Measurements from ENCODE around the gene PCNX3. TPM values are rescaled to one million over a fixed set of nuclear protein-coding genes. Genes with fewer than 3 reads are reported as not detected.

Gene PCNX3
- total RNA-seq, 1 donor from 2014 or later: 61.9 TPM

DNA sequence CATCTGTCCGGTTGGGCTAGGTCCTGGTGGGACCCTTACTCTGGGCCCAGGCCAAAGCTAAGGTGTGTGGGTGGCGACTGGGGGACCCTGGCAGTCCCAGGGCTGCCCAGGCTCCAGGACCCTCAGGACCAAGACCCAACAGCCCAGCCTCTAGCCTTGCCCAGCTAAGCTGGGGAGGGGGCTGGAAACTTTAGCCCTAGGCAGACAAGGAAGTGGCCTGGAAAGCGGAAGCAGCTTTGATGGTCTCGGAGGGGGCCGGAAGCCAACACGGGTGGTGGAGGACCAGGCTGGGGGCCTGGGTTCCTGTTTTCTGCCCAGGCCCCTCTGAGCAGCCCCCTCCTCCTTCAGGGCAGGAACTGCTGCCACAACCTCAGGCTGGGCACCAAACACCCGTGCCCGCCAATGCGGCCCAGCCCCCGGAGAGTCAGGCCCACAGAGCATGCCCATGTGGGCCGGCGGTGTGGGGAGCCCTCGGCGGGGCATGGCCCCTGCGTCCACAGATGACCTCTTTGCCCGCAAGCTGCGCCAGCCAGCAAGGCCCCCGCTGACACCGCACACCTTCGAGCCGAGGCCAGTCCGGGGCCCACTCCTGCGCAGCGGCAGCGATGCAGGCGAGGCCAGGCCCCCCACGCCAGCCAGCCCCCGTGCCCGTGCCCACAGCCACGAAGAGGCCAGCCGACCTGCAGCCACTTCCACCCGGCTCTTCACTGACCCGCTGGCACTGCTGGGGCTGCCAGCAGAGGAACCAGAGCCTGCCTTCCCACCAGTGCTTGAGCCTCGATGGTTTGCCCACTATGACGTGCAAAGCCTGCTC is 25.1 kb downstream of the PCNX3 start:
- H3K36me3 ChIP-seq (ENCODE audit: control insufficient read depth, insufficient read depth, low read length): peaks cover 2% of the 10 kb centered on the region
- TF ChIP-seq, protein P1, sequence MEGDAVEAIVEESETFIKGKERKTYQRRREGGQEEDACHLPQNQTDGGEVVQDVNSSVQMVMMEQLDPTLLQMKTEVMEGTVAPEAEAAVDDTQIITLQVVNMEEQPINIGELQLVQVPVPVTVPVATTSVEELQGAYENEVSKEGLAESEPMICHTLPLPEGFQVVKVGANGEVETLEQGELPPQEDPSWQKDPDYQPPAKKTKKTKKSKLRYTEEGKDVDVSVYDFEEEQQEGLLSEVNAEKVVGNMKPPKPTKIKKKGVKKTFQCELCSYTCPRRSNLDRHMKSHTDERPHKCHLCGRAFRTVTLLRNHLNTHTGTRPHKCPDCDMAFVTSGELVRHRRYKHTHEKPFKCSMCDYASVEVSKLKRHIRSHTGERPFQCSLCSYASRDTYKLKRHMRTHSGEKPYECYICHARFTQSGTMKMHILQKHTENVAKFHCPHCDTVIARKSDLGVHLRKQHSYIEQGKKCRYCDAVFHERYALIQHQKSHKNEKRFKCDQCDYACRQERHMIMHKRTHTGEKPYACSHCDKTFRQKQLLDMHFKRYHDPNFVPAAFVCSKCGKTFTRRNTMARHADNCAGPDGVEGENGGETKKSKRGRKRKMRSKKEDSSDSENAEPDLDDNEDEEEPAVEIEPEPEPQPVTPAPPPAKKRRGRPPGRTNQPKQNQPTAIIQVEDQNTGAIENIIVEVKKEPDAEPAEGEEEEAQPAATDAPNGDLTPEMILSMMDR (IDR thresholded peaks at IDR 0.05; ENCODE audit: insufficient read depth, low read length, poor library complexity, severe bottlenecking): no peak
- H3K4me3 ChIP-seq (ENCODE audit: low read depth, low read length): no peak overlapping the region
- DNase-seq (ENCODE audit: low read depth): no peak
- H3K27me3 ChIP-seq (ENCODE audit: control insufficient read depth, insufficient read depth, low read length): no peaks in the 10 kb centered on the region

DNA sequence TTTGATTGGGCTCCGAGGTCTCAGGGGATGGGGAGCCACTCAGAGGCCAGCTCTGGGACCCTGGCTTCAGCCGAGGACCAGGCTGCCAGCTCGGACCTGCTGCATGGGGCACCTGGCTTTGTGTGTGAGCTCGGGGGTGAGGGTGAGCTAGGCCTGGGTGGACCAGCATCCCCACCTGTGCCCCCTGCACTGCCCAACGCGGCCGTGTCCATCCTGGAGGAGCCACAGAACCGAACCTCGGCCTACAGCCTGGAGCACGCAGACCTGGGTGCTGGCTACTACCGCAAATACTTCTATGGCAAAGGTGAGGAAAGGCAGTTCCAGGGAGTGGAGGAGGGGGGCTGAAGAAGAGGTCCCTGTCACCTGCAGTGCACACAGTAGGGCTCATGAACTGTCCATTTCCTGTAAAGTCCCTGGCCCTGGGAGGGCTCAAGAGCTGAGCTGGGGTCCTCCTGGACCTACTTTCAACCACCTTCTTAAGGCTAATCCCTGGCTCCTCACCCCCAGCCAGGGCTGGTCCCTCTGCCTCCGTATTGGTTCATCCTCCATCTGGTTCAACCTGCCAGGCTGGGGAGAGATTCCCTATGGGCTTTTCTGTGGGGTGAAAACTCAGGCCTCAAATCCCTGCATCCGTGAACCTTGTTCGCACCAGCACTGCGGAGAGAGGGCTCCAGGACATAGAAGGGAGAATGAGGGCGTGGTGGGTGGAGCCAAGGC is 25.9 kb downstream of the PCNX3 start:
- no peak overlapping the region for H3K4me3 ChIP-seq (ENCODE audit: low read depth, low read length)
- DNase-seq (ENCODE audit: low read depth): no peak
- TF ChIP-seq, protein P1 (IDR thresholded peaks at IDR 0.05; ENCODE audit: insufficient read depth, low read length, poor library complexity, severe bottlenecking): no peak
- H3K36me3 ChIP-seq (ENCODE audit: control insufficient read depth, insufficient read depth, low read length): peaks cover 2% of the 10 kb centered on the region
- no peaks in the 10 kb centered on the region for H3K27me3 ChIP-seq (ENCODE audit: control insufficient read depth, insufficient read depth, low read length)

DNA sequence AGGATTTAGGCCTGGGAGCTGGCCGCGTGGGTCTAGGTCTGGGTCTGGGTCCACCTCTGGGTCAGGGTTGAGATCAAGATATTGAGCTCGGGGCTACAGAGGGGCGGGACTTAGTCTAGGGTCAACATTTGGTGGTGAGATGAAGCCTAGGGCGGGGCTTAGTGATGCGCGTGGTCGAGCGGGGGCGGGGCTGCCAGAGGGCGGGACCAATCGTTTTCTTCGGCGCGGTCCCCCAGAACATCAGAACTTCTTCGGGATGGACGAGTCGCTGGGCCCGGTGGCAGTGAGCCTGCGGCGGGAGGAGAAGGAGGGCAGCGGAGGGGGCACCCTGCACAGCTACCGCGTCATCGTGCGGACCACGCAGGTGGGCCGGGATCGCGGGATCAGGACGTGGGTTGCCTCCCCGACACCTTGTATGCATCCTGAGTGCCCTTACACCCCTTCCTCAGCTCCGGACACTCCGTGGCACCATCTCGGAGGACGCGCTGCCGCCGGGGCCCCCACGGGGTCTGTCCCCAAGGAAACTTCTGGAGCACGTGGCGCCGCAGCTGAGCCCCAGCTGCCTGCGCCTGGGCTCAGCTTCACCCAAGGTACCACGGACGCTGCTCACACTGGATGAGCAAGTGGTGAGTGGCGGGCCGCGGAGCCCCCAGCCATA is 26.6 kb downstream of the PCNX3 start:
- DNase-seq (ENCODE audit: low read depth): no peak
- Histone ChIP-seq H3K4me3 (ENCODE audit: low read depth, low read length) (no peak overlapping the region), H3K27me3 (ENCODE audit: control insufficient read depth, insufficient read depth, low read length) (no peaks in the 10 kb centered on the region), H3K36me3 (ENCODE audit: control insufficient read depth, insufficient read depth, low read length) (peaks cover 2% of the 10 kb centered on the region)
- TF ChIP-seq, protein P1 (IDR thresholded peaks at IDR 0.05; ENCODE audit: insufficient read depth, low read length, poor library complexity, severe bottlenecking): no peak

DNA sequence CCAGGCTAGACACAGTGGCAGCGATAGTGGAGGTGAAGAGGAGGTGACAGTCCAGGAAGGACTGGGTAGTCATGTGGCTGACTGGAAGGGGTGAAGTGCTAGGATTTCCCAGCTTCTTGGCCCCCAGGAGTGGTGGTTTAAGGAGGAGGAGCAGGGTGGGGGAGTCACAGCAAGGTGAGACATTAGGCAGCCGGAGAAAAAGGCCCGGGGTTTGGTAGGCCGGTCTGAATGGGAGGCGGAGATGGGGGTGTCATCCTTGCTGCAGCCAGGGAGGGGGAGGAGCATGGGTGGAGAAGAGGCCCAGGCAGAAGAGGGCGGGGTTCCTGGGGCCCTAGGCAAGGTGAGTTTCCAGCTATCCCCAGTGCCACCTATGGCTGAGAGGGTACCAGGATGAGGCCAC is 28.4 kb downstream of the PCNX3 start:
- TF ChIP-seq, protein P1 (IDR thresholded peaks at IDR 0.05; ENCODE audit: insufficient read depth, low read length, poor library complexity, severe bottlenecking): no peak
- H3K4me3 ChIP-seq (ENCODE audit: low read depth, low read length): no peak overlapping the region
- H3K27me3 ChIP-seq (ENCODE audit: control insufficient read depth, insufficient read depth, low read length): no peaks in the 10 kb centered on the region
- peaks cover 2% of the 10 kb centered on the region for H3K36me3 ChIP-seq (ENCODE audit: control insufficient read depth, insufficient read depth, low read length)
- no peak for DNase-seq (ENCODE audit: low read depth)

DNA sequence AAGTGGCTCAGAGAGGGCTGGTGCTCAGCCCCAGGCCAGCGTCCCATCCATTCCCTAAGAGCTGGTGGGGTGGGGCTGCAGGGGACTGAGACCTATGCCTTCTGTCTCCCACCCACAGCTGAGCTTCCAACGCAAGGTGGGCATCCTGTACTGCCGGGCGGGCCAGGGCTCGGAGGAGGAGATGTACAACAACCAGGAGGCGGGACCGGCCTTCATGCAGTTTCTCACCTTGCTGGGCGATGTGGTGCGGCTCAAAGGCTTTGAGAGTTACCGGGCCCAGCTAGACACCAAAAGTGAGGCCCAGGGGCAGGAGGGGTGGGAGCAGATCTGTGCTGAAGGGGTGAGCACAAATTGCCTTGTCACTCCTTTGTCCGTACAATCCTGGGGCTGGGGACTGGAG is 29.3 kb downstream of the PCNX3 start:
- no peak overlapping the region for H3K4me3 ChIP-seq (ENCODE audit: low read depth, low read length)
- peaks cover 2% of the 10 kb centered on the region for H3K36me3 ChIP-seq (ENCODE audit: control insufficient read depth, insufficient read depth, low read length)
- DNase-seq (ENCODE audit: low read depth): no peak
- no peaks in the 10 kb centered on the region for H3K27me3 ChIP-seq (ENCODE audit: control insufficient read depth, insufficient read depth, low read length)
- TF ChIP-seq, protein P1 (IDR thresholded peaks at IDR 0.05; ENCODE audit: insufficient read depth, low read length, poor library complexity, severe bottlenecking): no peak

All from kidney epithelial cell (primary cell).